ENCODE measurements around the gene SHISAL1. TPM values are rescaled to one million over a fixed set of nuclear protein-coding genes. Genes with fewer than 3 reads are reported as not detected.

SHISAL1 gene
- total RNA-seq, 1 donor from 2014 or later, result 2.8 TPM

DNA sequence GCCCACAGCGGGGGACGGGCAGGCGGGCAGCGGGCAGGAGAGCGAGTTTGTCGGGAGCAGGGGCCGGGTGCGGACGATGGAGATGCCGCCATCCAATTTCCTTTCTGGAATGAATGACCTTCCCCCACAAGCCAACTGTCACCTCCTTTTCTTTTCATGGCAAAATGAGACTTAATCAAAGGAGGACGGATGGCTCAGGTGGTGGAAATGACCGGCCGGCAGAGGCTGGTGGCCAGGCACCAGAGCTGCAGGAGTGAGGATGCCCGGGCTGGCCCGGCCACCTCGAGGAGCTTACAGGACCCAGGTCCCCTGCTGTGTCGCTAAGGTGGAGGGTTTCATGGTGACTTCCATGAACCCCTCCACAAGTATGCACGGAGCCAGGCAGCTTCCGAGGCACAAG, 11.7 kb downstream of the SHISAL1 start:
- Mint-ChIP-seq H3K4me3 (no peak overlapping the region), H3K4me1 (ENCODE audit: unreplicated experiment) (peaks cover 12% of the 10 kb centered on the region), H3K36me3 (no peaks in the 10 kb centered on the region), H3K27me3 (peaks cover 19% of the 10 kb centered on the region), H3K27ac (no peak overlapping the region), H3K9me3 (no peaks in the 10 kb centered on the region)
- TF ChIP-seq, protein P1, sequence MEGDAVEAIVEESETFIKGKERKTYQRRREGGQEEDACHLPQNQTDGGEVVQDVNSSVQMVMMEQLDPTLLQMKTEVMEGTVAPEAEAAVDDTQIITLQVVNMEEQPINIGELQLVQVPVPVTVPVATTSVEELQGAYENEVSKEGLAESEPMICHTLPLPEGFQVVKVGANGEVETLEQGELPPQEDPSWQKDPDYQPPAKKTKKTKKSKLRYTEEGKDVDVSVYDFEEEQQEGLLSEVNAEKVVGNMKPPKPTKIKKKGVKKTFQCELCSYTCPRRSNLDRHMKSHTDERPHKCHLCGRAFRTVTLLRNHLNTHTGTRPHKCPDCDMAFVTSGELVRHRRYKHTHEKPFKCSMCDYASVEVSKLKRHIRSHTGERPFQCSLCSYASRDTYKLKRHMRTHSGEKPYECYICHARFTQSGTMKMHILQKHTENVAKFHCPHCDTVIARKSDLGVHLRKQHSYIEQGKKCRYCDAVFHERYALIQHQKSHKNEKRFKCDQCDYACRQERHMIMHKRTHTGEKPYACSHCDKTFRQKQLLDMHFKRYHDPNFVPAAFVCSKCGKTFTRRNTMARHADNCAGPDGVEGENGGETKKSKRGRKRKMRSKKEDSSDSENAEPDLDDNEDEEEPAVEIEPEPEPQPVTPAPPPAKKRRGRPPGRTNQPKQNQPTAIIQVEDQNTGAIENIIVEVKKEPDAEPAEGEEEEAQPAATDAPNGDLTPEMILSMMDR (conservative IDR thresholded peaks at IDR 0.05), result no peak
- no peak for DNase-seq (ENCODE audit: extremely low spot score, unreplicated experiment)

DNA sequence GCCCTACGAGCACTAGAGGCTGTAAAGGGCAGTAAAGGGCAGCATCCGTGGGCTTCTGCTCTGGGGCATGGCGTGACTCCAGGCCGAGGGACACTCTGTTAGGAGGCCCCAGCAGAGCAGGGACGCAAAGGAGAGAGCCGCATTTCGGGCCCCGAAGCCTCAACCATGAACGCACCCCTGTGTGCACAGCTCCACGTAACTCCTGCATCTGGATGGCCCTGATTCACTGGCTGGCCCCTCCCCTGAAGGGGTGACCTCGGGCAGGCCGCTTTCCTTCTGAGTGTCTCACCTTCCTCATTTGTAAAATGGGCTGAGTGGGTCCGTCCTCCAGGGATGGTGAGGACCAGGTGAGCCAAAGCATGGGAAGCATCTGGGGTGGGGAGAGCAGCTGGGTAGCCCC, 13.6 kb downstream of the SHISAL1 start:
- Mint-ChIP-seq H3K4me3 (no peak overlapping the region), H3K27ac (no peak overlapping the region), H3K9me3 (peaks cover 8% of the 10 kb centered on the region), H3K4me1 (ENCODE audit: unreplicated experiment) (peaks cover 12% of the 10 kb centered on the region), H3K27me3 (peaks cover 19% of the 10 kb centered on the region), H3K36me3 (peaks cover 2% of the 10 kb centered on the region)
- TF ChIP-seq, protein P1 (conservative IDR thresholded peaks at IDR 0.05), result no peak
- DNase-seq (ENCODE audit: extremely low spot score, unreplicated experiment), result no peak

DNA sequence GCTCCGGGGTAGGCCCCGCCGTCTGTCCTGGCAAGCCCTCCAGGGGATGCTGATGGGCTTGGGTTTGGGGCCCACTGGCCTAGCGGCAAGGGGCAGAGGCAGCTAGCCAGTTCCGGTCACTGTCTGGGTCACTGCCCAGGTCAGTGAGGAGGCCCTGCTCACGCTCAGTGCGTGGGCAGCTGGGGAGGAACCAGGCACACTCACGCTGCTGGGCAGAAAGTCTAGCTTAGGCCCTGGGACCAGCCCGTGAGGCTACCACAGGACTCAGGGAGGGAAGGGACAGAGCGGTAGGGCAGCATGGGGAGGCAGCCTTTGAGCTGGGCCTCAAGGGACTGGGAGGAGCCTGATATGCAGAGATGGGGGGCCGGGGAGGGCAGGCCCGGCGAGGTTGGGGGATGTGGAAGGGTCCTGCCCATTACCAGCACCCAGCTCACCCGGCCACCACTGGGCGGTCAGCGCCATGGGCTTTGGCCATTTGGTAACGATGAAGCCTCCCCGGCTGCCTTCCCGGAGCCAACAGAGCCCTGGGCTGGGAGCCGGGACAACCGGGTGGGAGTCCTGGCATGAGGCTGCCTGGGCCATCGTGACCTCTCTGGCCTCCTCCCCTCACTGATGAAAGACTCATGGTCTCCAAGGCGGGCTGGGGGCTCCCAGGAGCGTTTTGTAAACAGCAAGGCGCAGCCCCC, 14.2 kb downstream of the SHISAL1 start:
- DNase-seq (ENCODE audit: extremely low spot score, unreplicated experiment), result no peak
- Mint-ChIP-seq H3K27me3 (peaks cover 19% of the 10 kb centered on the region), H3K27ac (no peak overlapping the region), H3K36me3 (peaks cover 5% of the 10 kb centered on the region), H3K4me3 (no peak overlapping the region), H3K4me1 (ENCODE audit: unreplicated experiment) (peaks cover 12% of the 10 kb centered on the region), H3K9me3 (peaks cover 11% of the 10 kb centered on the region)
- TF ChIP-seq, protein P1 (conservative IDR thresholded peaks at IDR 0.05), result no peak

DNA sequence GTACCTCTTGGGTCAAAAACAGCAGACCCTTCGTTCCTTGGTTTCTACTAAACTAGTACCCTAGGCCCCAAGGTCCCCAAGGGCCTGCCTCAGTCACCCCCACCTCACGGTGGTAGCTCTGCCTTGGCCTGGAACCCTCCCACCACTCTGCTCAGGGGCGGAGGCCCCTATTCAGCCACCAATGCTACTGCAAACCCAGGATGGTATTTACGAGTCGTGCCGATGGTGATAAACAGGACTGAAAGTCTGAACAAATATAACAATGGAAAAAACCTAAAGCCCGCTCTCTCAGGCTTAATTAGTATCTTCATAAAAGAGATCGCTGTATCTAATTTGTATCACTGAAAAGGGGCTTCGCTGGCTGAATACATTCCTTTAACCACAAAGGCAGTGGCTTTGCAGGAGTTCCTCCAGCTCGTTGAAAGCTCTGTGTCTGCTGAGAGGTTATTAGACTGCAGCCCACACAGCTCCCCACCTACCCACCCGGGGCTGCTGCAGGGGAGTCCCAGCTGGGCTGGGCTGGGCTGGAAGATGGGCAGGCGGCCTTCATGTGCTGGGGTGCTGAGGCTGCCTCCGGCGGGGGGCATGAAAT, 15.2 kb downstream of the SHISAL1 start:
- H3K9me3 Mint-ChIP-seq, result peaks cover 11% of the 10 kb centered on the region
- H3K4me1 Mint-ChIP-seq (ENCODE audit: unreplicated experiment), result peaks cover 16% of the 10 kb centered on the region
- peaks cover 19% of the 10 kb centered on the region for H3K27me3 Mint-ChIP-seq
- H3K36me3 Mint-ChIP-seq, result peaks cover 5% of the 10 kb centered on the region
- no peak for DNase-seq (ENCODE audit: extremely low spot score, unreplicated experiment)
- no peak overlapping the region for H3K27ac Mint-ChIP-seq
- H3K4me3 Mint-ChIP-seq, result no peak overlapping the region
- TF ChIP-seq, protein P1 (conservative IDR thresholded peaks at IDR 0.05), result no peak

DNA sequence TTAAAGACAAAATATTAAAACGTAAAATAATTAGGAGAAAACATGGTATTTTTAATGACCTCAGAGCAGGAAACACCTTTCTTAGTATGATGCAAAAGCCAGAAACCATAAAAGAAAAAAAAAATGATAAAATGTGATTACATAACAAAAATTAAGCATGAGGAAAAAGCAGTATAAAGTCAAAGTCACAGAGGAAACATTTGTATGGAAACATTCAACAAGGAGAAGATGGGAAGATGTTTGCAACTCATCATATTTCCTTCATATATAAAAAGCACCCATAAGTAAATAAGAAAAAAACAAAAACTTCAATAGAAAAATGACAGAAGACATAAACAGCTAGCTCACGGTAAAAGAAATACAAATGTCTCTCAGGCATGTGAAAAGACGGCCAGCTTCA, 17.3 kb downstream of the SHISAL1 start:
- no peak for DNase-seq (ENCODE audit: extremely low spot score, unreplicated experiment)
- peaks cover 5% of the 10 kb centered on the region for H3K36me3 Mint-ChIP-seq
- H3K27ac Mint-ChIP-seq, result no peak overlapping the region
- peaks cover 9% of the 10 kb centered on the region for H3K27me3 Mint-ChIP-seq
- TF ChIP-seq, protein P1 (conservative IDR thresholded peaks at IDR 0.05), result no peak
- H3K4me3 Mint-ChIP-seq, result no peak overlapping the region
- peaks cover 11% of the 10 kb centered on the region for H3K4me1 Mint-ChIP-seq (ENCODE audit: unreplicated experiment)
- peaks cover 11% of the 10 kb centered on the region for H3K9me3 Mint-ChIP-seq
